Endothelial cell of hepatic sinusoid (primary cell): ENCODE results near the gene OSBPL5.

Source experiments
- in situ Hi-C: cut with HindIII; loops from 2 replicates; pipeline ENCODE4 v1.10.0; 2017; ENCODE audit warnings: low sequenced_read_pairs

The OSBPL5 gene

DNA sequence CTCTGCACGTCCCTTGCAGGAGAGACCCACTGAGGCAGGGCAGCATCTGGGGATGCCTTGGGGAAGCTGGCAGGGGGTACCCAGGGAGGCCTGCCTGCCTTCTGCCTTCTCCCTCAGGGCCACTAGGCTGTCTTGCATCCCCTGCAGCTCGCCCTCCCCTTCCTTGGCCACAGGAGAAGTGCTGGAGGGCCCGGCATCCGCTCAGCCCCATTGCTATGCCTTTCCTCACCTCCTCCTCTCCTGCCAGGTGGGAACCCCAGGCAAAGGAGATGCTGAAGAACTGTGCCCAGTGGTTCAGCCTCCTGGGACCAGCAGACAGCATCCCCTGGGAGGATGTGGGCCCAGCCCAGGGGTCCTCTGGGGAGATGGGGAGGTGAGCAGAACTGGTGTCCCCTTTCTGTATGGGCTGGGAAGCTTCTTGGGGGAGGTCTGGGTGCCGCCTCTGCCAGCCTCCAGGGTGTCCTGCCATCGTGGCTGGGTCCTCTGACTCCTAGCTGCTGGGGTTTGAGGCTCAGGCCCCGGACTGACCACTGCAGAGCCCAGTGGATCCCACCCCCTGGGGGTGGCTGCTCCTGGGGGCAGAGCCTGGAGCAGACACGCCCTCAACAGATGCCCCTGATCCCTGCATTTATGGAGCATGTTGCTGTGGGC lies 32.9 kb upstream of the OSBPL5 start:
- in situ Hi-C loops, result no loop called here

DNA sequence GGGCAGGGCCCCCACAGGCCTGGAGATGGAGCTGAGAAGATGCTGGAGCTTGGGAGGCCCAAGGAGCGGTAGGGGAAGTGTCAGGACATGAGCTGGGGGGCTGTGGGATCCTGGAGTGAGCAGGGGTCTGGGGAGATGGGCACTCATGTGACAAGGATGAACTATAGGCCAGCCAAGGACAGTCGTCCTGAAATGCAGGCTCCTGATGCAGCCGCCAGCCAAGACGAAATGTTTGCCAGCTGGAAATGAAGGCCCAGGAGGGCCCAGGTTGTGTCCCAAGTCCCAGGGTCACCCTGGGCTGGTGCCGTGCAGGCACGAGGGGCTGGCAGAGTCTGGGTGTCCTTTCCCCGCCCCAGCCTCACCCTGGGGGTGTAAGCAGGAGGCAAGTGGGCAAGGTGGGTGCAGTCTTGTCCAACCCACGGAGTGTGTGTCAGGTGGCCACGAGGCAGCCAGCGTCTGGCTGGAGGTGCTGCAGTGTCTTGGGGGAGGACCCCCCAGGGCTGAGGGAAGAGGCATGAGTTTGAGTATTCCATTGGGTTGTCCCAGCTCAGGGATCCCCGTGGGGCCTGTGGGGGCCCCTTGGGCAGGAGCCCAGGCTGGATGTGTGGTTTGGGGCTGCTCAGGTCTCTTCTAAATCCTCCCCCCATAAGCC lies 32.1 kb upstream of the OSBPL5 start:
- in situ Hi-C loops, result no loop called here

DNA sequence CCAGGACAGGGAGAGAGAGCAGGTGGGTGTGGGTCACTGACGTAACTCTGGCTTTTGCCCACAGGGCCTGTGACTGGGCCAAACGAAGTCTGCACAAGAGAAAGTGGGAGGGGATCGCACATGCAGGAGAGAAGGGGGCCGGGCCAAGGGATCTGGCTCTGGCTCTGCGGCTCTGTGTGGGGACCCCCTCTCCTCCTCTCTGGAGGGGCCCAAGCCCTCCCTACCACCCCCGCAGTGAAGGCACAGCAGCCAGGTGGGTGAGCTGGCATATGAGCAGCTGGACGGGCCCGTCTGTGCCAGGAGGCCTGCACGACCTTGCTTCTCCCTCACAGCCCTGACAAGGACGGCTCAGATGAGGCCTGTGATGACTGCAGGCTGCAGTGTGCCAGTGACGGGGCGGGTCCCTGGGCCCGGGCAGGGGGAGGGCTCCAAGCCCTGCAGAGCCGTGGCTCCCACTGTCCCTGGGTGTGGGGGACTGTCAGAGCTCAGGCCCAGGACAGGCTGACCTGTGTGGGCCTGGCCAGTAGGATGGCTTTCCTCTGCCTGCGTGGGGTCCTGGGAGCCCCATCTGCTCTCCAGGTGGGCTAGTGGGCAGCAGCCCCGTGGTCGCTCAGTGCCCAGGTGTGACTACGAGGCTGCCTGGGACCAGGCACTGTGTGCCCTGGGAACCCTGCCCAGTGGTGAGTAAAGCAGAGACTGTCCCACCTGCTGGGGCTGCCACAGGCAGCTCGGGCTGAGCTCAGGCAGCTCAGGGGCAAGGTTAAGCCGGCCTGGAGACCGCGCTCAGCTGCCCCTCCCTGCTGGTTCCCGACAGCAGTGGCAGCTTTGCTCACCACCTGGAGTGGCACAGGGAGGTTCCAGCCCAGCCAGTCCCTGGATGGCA lies 31.3 kb upstream of the OSBPL5 start:
- in situ Hi-C loops, result no loop called here

DNA sequence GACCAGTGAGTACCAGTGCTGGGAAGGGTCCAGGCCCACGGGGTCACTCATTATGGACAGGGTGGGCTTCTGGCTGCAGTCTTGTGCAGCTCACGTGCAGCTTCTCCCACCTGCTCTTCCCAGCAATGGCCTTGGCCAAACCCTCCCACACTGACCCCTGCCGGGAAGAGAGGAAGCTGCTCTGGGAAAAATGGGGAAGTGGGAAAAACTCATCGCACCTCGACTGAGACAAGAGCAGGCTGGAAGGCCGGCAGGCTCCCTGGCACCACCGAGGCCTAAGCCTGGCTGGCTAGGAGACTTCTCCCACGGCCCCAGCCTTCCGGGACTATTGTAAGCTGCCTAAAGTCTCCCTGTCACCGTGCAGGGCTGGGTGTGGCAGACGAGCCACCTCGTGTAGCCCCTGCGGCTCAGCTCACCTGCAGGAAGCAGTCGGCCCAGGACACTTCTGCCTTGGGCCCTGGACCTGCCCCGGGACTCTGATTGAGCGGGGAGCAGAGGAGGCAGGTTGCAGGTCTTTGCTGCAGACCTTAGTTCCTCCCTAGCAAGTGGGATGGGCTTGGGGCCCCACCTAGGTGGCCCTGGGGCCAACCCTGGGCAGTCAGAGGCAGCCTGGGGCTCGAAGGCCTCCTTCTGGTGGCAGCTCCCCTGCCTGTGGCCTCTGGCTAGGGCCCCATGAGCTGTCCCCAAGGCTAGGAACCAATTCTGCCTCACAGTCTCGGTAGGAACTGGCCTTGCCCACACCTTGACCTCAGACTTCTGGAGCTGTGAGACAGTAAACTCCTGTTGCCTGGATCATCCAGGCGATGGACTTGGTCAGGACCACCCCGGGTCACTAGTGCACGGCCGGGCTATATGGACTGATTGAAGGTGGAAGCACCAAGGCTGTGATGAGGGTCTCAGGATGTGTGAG lies 30.4 kb upstream of the OSBPL5 start:
- in situ Hi-C loops, result no loop called here

DNA sequence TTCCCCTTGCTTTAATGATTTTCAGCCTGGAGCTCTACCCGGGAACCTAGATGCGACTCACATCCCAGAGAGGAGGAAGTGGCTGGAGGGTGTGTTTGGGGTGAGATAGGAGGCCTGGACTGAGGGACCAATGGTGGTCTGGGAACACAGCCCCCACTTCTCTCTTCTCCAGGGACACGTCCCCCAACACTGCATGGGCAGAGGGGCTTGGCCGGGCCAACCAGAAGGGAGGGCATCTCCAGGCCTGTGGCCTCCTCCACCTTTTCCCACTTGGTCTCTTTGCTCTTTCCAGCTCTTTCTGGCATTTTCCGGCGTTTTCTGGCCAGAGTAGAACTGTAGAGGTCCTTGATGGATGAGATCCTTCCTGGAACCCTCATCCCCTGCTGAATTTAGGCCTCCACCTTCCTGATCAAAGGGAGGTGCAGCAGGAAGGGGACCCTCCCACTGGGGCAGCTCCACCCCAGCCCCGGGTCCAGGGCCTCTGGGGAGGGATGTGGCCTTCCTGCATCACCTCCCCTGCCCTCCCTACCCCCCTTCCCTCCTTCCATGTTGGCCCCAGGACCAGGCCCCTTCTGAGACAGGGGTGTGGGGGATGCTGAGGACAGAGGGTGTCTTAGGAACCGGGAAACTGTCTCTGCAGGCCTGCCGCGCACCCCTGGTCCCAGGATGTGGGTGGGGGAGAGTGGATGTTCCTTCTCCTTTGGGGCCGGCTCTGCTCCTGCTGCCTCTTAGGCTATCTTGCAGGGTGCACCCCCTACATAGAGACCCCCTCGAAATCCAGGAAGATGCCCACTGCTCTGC lies 29.1 kb upstream of the OSBPL5 start:
- in situ Hi-C loops, result no loop called here

DNA sequence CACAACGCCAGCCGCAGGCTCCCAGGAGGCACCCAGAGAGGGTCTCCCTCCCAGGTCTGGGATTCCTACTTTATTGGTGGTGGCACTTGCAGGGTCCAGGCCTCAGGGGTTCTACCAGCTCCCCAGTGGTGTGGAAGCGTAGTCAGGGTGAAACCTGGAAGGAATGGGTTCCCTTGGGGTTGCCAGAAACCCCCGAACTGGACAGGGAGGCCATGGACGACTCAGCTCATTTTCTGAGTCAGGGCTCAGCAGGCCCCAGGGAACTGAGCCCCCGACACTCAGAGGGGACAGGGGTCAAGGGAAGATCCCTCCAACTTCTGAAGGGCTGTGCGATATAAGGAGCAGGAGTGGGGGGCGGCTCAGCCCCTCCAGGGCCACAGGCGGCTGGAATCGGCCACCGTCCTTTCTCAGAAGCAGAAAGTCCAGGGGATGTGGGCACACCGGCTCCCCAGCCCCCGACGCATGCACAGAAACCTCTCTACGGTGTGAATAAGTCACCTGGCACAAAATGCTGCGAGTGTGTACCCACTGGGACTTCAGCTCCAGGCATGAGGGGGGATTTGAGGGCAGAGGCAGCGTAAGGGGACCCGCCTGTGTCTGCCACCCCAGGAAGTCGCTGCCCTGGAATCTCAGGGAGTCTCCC lies 28.4 kb upstream of the OSBPL5 start:
- in situ Hi-C loops, result no loop called here

DNA sequence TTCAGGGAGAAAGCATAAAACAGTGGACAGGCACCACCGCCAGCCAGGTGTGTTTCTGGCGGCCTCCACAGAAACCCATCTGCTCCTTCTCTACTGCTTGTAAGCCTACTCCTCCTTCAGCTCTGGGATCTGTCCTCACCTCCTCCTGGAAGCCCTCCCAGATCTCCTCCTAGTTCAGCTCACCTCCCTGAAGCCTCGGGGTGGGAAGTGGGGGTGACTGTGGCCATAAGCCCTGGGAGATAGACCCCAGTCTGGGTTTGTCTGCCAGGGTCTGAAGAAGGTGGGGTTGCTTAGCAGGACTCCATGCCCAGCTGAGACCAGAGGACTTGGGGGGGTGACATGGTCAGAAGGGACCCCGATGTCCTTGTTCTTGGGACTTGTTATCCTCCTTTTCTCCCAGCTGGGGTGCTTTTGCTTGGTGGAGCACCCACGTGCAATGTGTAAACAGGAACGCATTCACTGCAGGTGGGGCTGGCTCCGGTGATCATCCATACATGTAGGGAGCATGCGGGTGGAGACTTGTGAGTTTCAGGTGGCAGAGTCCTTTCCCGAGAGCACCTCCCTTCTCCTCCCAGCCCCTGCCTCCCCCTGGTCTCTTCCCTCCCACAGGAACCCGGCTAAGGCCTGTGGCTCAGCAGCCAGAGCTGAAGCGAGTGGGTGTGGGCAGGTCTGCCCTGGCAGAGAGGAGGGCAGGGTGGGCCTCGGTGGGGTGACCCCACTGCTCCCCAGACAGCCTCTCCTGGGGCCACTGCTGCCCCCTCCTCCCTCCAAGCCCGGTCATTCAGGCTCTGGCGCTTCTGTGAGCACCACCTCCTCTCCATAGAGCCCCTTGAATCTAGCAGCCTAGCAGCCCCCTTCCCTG lies 27.6 kb upstream of the OSBPL5 start:
- in situ Hi-C loops, result no loop called here

DNA sequence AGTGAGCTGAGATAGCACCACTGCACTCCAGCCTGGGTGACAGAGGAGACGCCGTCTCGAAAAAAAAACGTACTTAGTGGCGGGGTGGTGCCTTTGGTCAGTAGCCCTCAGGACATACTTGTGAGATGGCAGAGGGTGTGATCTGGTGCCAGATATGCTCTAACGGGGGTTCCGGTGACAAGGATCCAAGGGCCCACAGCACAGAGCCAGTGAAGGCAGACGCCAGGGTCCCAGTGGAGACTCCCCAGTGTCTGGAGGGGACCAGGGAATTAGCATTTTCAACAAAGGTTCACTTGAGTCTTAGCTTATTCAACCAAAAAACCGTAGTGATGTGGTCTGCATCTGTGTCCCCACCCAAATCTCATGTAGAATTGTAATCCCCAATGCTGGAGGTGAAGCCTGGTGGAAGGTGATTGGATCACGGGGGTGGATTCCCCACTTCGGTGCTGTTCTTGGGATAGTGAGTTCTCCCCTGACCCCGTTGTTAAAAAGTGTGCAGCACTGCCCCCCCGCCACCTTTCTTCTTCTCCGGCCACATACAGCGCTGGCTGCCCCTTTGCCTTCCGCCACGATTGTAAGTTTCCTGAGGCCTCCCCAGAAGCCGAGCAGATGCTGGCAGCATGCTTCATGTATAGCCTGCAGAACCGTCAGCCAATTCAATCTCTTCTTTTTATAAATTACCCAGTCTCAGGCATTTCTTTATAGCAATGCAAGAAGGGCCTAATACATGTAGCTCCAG lies 26.6 kb upstream of the OSBPL5 start:
- in situ Hi-C loops, result no loop called here

DNA sequence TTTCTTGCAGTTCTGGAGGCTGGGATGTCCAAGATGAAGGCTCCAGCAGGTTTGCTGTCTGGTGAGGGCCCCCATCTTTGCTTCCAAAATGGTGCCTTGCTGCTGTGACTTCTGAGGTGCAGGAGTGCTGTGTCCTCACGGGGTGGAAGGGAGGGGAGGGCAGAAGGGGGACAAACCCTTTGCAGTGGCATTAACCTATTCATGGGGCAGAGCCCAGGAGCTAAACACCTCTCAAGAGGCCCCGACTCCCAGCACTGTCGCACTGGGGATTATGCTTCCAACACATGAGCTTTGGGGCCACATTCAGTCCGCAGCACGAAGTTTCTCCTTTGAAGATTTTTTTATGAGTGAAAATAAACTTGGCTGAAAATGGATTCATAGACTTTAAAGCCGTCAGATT lies 25.5 kb upstream of the OSBPL5 start:
- in situ Hi-C loops, result no loop called here

DNA sequence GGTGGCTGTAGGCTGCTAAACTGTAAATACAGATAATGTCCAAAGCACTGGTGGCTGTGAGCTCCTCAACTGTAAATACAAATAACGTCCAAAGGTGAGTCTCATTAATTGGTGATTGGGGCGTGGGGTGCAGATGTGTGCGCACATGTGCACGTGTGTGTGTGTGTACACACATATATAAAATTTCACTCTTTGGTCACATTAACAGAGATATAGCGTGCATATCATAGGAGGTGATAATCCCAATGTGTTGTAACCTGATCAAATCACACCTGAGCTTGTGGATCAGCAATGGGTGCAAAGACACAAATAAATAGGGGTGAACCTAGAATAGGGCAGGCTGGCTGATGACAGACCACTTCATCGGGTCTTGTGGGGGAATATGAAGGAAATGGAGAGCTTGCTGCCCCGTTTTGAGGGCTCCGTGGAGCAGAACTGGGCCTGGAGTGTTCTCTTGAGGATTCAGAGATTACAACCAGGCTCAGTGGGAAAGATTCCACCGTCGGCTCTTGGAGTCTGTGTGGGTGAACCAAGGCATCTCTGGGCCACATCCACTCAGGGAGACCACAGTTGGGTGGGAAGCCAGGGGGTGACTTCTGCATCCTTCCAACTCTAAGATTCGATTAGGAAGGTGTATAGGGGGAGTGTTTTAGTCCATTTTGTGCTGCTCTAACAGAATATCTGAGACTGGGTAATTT lies 24.9 kb upstream of the OSBPL5 start:
- in situ Hi-C loops, result no loop called here

DNA sequence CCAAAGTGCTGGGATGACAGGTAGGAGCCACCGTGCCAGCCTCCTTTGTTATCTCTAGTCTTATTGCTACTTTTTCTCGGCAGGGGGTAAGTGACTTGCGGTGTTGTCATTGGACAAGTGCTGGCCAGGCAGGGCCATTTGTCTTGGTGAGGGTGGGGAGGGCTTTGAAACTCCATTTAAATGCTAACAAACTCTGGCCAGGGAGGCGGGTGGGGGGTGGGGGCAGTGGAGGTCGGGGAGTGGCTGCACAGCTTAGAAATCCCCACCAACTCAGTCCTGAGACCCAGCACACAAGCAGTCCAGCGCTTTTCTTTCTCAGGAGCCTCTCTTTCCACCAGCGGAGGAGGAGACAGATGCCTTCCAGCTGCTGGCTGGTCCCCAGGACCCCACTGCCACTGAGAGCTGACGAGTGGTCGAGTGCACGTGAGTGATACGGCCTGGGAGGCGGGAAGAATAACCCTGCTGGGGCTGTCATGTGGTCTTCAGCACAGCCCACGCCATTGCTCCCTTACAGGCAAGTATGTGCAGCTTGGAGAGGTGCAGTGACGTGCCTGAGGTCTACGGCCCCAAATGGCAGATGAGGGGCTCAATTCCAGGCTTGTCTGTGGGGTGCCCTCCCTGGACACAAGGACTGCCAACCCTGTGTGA lies 24.2 kb upstream of the OSBPL5 start:
- in situ Hi-C loops, result no loop called here

DNA sequence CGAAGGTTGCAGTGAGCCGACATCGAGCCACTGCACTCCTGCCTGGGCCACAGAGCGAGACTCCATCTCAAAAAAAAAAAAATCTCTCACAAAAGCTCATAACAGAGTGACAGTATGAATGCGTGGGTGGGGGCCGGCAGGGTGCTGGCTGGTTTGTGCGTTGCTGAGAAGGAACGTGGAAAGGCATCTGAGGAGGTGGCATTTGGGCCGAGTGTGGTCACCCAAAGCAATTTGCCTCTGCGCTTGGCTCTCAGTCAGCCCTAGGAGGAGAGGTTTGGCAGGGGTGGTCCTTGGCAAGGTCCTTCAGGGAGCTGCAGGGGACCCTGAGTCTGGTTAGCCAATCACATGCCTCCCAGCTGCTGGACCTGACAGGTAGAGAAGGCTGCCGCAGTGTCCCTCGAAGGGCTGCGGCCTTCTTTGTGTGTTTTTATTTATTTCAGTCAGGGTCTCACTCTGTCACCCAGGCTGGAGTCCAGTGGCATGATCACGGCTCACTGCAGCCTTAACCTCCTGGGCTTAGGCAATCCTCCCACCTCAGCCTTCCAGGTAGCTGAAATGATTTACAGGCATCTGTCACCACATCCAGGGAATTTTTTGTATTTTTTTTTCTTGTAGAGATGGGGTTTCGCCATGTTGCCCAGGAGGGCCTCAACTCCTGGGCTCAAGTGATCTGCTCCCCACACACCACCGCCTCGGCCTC lies 23.5 kb upstream of the OSBPL5 start:
- in situ Hi-C loops, result no loop called here

DNA sequence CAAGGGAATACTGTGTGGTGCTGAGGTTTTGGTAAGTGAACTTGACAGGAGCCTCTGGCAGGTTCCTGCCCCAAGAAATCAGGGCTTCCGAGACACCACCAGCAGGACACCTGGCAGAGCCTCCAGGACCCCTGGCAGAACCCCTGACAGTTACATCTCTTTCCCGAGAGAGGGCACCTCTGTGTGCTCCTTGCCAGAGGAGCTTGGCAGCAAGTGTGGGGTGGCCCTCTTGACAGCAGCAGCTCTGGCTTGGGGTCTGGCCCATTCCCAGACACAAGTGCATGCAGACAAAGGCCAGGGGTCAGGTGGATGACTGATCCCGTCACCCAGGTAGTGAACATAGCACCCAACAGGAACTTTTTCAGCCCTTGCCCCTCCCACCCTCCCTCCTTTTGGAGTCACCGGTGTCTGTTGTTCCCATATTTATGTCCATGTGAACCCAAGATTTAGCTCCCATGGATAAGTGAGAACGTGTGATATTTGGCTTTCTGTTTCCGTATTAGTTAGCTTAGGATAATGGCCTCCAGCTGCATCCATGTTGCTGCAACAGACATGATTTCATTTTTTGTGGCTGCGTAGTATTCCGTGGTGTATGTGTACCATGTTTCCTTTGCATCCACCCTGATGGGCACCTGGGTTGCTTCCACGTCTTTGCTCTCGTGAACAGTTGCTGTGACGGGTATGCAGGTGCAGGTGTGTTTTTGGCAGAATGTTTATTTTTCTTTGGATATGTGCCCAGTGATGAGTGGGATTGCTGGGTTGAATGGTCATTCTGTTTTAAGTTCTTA lies 21.2 kb upstream of the OSBPL5 start:
- in situ Hi-C loops, result no loop called here

DNA sequence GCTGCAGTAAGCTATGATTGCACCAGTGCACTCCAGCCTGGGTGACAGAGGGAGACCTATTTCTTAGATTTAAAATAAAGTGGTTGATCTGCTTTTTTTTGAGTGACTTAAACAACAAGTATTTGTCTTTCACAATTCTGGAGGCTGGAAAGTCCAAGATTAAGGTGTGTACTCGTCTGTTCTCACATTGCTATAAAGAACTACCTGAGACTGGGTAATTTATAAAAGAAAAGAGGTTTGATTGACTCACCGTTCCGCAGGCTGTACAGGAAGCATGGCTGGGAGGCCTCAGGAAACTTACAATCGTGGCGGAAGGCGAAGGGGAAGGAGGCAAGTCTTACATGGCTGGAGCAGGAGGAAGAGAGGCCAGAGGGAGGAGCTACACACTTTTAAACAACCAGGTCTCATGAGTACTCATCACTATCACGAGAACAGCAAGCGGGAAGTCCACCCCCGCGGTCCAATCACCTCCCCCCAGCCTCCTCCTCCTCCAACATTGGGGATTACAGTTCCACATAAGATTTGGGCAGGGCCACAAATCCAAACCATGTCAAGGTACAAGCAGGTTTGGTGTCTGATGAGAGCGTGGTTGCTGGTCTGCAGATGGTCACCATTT lies 19.7 kb upstream of the OSBPL5 start:
- in situ Hi-C loops, result no loop called here

DNA sequence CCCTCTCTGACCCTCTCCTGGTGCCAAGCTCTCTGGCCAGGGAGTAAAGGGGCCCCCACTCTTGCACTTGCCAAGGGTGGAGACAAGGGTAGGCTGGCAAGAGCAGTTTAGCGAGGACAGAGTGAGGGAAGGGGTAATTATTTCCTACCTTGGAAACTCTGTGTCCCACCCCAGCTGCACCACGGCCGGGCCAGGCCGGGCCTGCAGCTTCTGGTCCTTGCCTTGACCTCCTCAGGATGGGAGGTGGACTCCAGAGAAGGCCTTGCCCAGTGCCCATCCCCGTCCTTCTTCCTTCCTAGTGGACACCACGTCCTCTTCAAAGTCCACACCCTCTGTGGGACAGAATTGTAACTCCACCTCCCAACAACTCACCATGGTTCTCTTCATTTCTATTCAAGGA lies 18.4 kb upstream of the OSBPL5 start:
- in situ Hi-C loops, result no loop called here
